Uterus (tissue), 4 donors: ENCODE data around the gene CBR3. TPM values are rescaled to one million over a fixed set of nuclear protein-coding genes. Genes with fewer than 3 reads are reported as not detected.

Experiments used
- DNase-seq, 2 donors: peaks; one replicate each; pipeline ENCODE4 v3.0.0-alpha.2; 2019 to 2020
- H3K27ac ChIP-seq, 2 donors: fragments of 200-600 bp; sonication (generic); 1 replicate in 1 of 2; 2 replicates in 1 of 2; pipeline ENCODE4 v1.5.1; 2016 to 2018
- H3K27me3 ChIP-seq, 2 donors: fragments of 200-600 bp; sonication (generic); one replicate each; pipeline ENCODE4 v1.5.1; 2018 to 2019; ENCODE audit warnings: control low read depth in 1 of 2
- H3K36me3 ChIP-seq, 2 donors: fragments of 200-600 bp; sonication (generic); one replicate each; pipeline ENCODE4 v1.5.1; 2019; ENCODE audit warnings: control low read depth in 1 of 2
- H3K4me1 ChIP-seq, 2 donors: fragments of 200-600 bp; sonication (generic); one replicate each; pipeline ENCODE4 v1.5.1; 2018 to 2019; ENCODE audit warnings: control low read depth in 1 of 2
- H3K4me3 ChIP-seq, 2 donors: fragments of 200-600 bp; sonication (generic); 1 replicate in 1 of 2; 2 replicates in 1 of 2; pipeline ENCODE4 v1.5.1; 2018 to 2019; ENCODE audit warnings: mild to moderate bottlenecking in 1 of 2
- H3K9me3 ChIP-seq, 2 donors: fragments of 200-600 bp; sonication (generic); one replicate each; pipeline ENCODE4 v1.5.1; 2019; ENCODE audit warnings: control low read depth in 1 of 2
- CTCF ChIP-seq, 4 experiments: fragments of 200-600 bp in 2 of 4; fragments of 450-650 bp in 2 of 4; sonication (generic) in 2 of 4; IDR thresholded peaks; one replicate each; pipeline ENCODE4 v1.5.1; 2016 to 2019; ENCODE audit warnings: antibody characterized with exemption in 4 of 4, mild to moderate bottlenecking in 2 of 4, moderate library complexity in 1 of 4
- POLR2A ChIP-seq, 2 donors: fragments of 450-650 bp; IDR thresholded peaks; one replicate each; pipeline ENCODE4 v1.6.1; 2016; ENCODE audit warnings: antibody characterized with exemption in 2 of 2, mild to moderate bottlenecking in 1 of 2, moderate library complexity in 1 of 2
- intact Hi-C: fragments of 100-400 bp; cut with DNase I; formaldehyde crosslinking; loops from one replicate; pipeline ENCODE4 v1.15.1; 2023; ENCODE audit warnings: low total_unique reads
- total RNA-seq, 4 donors: library from RNA; depleted of rRNA in 3 of 4; stranded (reverse); fragments of >200 nt in 3 of 4; gene quantifications; one replicate each; pipeline versions ENCODE4 v1.1.0 to v1.2.4, GENCODE V29; 2014 to 2023
- donor health status: DM: yes; HTN: yes; CAD: no.

The CBR3 gene
- total RNA-seq, 4 donors from 2014 or later, result 2.6 to 7.3 (median 5.2) TPM

GRCh38 chr21:36178349-36178748 is 43.5 kb downstream of the CBR3 start:
- no peaks in the 10 kb centered on the region for H3K36me3 ChIP-seq
- H3K27me3 ChIP-seq, result no peaks in the 10 kb centered on the region
- H3K9me3 ChIP-seq, result no peaks in the 10 kb centered on the region
- intact Hi-C loops, result no loop called here
- H3K4me1 ChIP-seq, result no peaks in the 10 kb centered on the region
- TF ChIP-seq CTCF (IDR thresholded peaks at IDR 0.05) (no peak), POLR2A (IDR thresholded peaks at IDR 0.05) (no peak)
- no peak overlapping the region for H3K4me3 ChIP-seq
- no peak overlapping the region for H3K27ac ChIP-seq
- no peak for DNase-seq

GRCh38 chr21:36179145-36179544 is 44.3 kb downstream of the CBR3 start:
- H3K27ac ChIP-seq, result no peak overlapping the region
- no peaks in the 10 kb centered on the region for H3K27me3 ChIP-seq
- H3K4me1 ChIP-seq, result no peaks in the 10 kb centered on the region
- no peaks in the 10 kb centered on the region for H3K9me3 ChIP-seq
- no peak for TF ChIP-seq POLR2A (IDR thresholded peaks at IDR 0.05)
- TF ChIP-seq CTCF (IDR thresholded peaks at IDR 0.05), result no peak
- no peak overlapping the region for H3K4me3 ChIP-seq
- H3K36me3 ChIP-seq, result no peaks in the 10 kb centered on the region
- intact Hi-C loops, result no loop called here
- no peak for DNase-seq

- Histone ChIP-seq H3K27ac (no peak overlapping the region), H3K27me3 (no peaks in the 10 kb centered on the region), H3K4me1 (no peaks in the 10 kb centered on the region), H3K4me3 (no peak overlapping the region), H3K9me3 (no peaks in the 10 kb centered on the region), H3K36me3 (no peaks in the 10 kb centered on the region)
- intact Hi-C loops, result no loop called here
- TF ChIP-seq POLR2A (IDR thresholded peaks at IDR 0.05), result no peak
- TF ChIP-seq CTCF (IDR thresholded peaks at IDR 0.05), result no peak
- DNase-seq, result no peak
Measured at GRCh38 chr21:36180963-36181362, 46.1 kb downstream of the CBR3 start.

- Histone ChIP-seq H3K9me3 (no peaks in the 10 kb centered on the region), H3K27me3 (no peaks in the 10 kb centered on the region), H3K4me1 (no peaks in the 10 kb centered on the region), H3K27ac (no peak overlapping the region), H3K4me3 (no peak overlapping the region), H3K36me3 (no peaks in the 10 kb centered on the region)
- intact Hi-C loops, result no loop called here
- DNase-seq, result no peak
- TF ChIP-seq POLR2A (IDR thresholded peaks at IDR 0.05) (no peak), CTCF (IDR thresholded peaks at IDR 0.05) (no peak)
Measured at GRCh38 chr21:36183144-36183795, 48.4 kb downstream of the CBR3 start.

- intact Hi-C loops, result no loop called here
- H3K4me3 ChIP-seq, result no peak overlapping the region
- no peaks in the 10 kb centered on the region for H3K27me3 ChIP-seq
- DNase-seq, result no peak
- H3K4me1 ChIP-seq, result no peaks in the 10 kb centered on the region
- H3K9me3 ChIP-seq, result no peaks in the 10 kb centered on the region
- H3K27ac ChIP-seq, result no peak overlapping the region
- TF ChIP-seq POLR2A (IDR thresholded peaks at IDR 0.05) (no peak), CTCF (IDR thresholded peaks at IDR 0.05) (no peak)
- no peaks in the 10 kb centered on the region for H3K36me3 ChIP-seq
Measured at GRCh38 chr21:36184545-36184944, 49.7 kb downstream of the CBR3 start.
